Measurements from ENCODE around the gene TMEM200A.

- no peak for TF ChIP-seq POLR2AphosphoS5 (IDR thresholded peaks at IDR 0.05)
- peak; percentile 22 to 48 (median 32) for TF ChIP-seq CTCF (IDR thresholded peaks at IDR 0.05)
These were observed at the start of gene TMEM200A for GRCh38 chr6:130365166-130366106.
